HUES6 (cell line): ENCODE data around the gene DPM1.
A peak's percentile ranks its signal among the peaks of the same experiment; 100 is the strongest.

ENCODE experiments used
- H3K27ac ChIP-seq: 2 replicates; pipeline ENCODE4 v1.7.0; 2013; ENCODE audit warnings: low read depth, mild to moderate bottlenecking, low read length, inconsistent platforms
- H3K27me3 ChIP-seq: 2 replicates; pipeline ENCODE4 v1.6.1; 2013; ENCODE audit warnings: low read length; ENCODE audit not compliant: control insufficient read depth, insufficient read depth
- H3K36me3 ChIP-seq: 2 replicates; pipeline ENCODE4 v1.6.1; 2013; ENCODE audit warnings: low read length; ENCODE audit not compliant: control insufficient read depth, insufficient read depth
- H3K4me1 ChIP-seq: 2 replicates; pipeline ENCODE4 v1.6.1; 2013; ENCODE audit warnings: low read length; ENCODE audit not compliant: control insufficient read depth, insufficient read depth
- H3K4me3 ChIP-seq: 2 replicates; pipeline ENCODE4 v1.5.1; 2013; ENCODE audit warnings: low read depth, low read length
- H3K9ac ChIP-seq: one replicate; pipeline ENCODE4 v1.6.1; 2013; ENCODE audit warnings: mild to moderate bottlenecking, low read length
- H3K9me3 ChIP-seq: 2 replicates; pipeline ENCODE4 v1.6.1; 2013; ENCODE audit warnings: low read depth, low read length; ENCODE audit not compliant: control insufficient read depth, insufficient read depth

The DPM1 gene

DNA sequence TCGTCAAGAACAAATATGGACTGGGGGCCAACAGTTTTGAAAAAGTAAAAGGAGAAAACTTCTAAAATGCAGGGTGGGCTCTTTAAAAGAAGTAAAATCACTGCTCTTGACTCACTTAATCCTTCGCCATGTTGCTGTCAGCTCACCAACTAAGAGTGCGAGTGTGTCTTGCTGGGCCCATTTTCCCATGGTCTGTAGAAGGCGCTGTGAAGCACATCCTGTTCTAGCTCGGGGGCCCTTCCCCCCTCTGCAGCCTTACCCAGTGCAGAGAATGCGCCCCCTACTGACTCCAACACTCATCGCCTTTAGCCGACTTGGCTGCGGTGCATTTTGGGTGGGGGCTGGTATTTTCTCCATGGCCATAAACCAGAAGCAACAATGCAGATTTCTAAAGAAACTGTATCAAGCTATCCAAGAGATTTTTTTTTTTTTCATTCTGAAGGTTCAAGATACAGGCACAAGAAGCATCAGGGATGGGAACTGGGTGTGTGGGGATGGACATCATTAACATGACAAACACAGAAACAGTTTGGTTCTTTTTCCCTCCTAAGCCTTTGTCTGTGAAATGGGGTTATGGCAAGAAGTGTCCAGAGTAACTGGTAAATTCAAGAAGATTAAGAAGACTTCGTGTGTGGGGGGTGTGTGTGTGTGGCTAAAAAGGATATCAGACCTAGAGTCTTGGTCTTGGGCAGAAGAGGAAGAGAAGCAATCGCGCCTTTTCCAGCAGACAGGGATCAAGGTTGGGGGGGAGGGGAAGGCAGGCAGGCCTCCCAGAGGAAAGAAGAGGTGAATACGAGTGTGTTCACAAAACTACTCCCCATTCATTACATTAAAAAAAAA, 28.8 kb downstream of the DPM1 start:
- Histone ChIP-seq H3K9me3 (no peaks in the 10 kb centered on the region), H3K36me3 (peaks cover 76% of the 10 kb centered on the region), H3K4me3 (peak overlapping the region; percentile 89), H3K27me3 (no peaks in the 10 kb centered on the region), H3K4me1 (peaks cover 28% of the 10 kb centered on the region), H3K9ac (peak overlapping the region; percentile 93), H3K27ac (peak overlapping the region; percentile 93)

DNA sequence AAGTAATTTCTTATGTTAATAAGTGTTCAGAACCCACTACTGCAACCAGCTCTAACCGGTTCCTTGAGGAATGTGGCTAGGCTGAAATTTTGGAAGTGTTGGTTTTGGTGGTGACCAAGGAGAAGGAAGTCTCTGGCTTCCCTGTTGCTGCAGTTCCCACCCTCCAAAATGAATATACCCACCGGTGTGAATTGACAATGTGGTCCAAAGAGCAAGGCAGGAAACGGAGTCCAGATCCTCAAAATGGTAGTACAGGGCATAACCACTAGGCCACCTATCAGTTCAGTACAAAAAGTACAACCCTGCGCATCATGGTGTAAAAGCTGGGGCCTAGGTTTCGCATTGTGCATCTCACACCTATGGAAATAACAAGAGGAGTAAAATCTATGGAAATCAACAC, 29.9 kb downstream of the DPM1 start:
- Histone ChIP-seq H3K4me1 (peaks cover 28% of the 10 kb centered on the region), H3K4me3 (peak overlapping the region; percentile 89), H3K9ac (no peak overlapping the region), H3K27me3 (no peaks in the 10 kb centered on the region), H3K9me3 (no peaks in the 10 kb centered on the region), H3K36me3 (peaks cover 76% of the 10 kb centered on the region), H3K27ac (no peak overlapping the region)

DNA sequence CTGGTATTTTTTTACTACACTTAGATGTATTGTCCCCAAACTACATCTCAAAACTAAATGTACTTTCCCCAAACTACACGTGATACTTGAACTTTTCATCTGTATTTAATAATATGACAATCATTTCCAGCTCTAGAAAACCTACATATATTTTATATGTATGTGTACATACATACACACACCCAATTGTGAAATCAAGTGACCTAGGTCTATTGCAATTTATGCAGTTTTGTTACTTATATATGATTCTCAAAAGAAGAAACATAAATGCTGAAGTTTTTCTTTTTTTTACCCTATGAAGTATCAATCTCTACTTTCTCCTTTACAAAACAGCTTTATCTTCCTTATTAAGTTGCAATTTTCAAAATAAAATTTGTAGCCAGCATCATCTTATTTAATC, 31.8 kb downstream of the DPM1 start:
- Histone ChIP-seq H3K27me3 (no peaks in the 10 kb centered on the region), H3K9me3 (no peaks in the 10 kb centered on the region), H3K4me3 (no peak overlapping the region), H3K4me1 (peaks cover 30% of the 10 kb centered on the region), H3K36me3 (peaks cover 74% of the 10 kb centered on the region), H3K9ac (no peak overlapping the region), H3K27ac (no peak overlapping the region)

DNA sequence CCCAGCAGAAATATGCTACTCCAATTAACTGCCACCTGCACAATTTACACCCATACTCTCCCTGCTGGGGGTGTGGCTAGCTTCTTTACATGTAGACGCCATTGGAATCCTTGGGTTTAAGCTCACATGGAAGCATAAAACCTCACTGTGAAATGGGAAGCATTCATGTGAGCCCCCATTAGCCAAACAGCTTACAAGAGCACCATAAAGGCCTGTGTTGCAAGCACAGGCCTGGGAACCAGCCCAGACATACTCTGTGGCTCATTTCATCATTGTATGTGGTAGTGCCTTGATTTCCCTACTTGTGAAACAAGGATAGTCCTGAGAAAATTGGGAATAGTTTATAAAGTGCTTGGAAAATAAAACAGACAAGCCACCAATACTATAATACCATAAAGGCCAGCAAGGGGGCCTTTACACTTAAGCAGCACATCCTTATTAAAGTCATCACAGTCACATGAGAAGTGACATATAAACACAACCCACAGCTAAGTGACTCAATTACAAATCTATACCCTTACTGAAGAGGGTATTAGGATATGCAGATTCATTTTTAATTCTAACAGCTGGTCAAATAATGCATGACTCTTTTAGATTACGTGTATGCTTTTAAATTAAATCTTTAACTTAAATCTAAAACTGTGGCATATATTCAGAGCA, 33.9 kb downstream of the DPM1 start:
- H3K4me1 ChIP-seq = peaks cover 35% of the 10 kb centered on the region

DNA sequence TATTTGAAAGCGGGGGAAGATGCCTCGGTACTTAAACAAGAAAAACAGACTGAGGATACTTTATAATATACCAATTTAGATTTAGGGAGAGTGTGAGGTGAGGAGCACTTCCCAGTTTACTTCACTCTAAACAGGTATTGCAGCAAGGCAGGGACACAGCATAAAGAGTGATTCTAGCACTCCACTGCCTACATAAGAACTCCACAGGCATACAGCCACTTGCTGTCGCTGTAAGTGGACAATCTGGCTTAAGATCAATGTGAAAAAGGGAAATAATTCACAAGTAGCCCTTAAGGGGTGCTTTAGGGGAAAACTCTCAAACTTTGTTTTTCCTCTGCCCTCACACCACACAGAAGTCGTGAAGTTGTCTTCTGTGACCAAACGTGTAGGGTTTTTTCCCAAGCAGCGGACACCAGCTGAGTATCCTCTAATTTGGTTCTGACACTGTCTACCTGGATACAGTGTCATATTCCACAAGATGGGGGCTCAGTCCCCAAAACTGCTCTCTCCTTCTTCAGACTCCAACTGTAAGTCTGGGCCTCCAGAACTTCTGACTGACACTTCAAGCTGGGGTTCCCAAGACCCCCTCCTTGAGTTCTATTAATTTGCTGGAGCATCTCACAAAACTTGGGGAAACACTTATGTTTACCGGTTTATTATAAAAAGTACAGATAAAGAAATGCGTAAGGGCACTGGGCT, 36.4 kb downstream of the DPM1 start:
- H3K27ac ChIP-seq = no peak overlapping the region; the same call in 1 of the 2 replicates
- H3K4me1 ChIP-seq = peaks cover 29% of the 10 kb centered on the region
- no peak overlapping the region for H3K4me3 ChIP-seq
- no peaks in the 10 kb centered on the region for H3K27me3 ChIP-seq
- H3K9me3 ChIP-seq = no peaks in the 10 kb centered on the region
- H3K9ac ChIP-seq = no peak overlapping the region
- H3K36me3 ChIP-seq = peaks cover 84% of the 10 kb centered on the region

More for the DNA sequence above, 33.9 kb downstream of the DPM1 start:
- Histone ChIP-seq H3K4me3 (no peak overlapping the region), H3K9ac (no peak overlapping the region), H3K27ac (no peak overlapping the region), H3K36me3 (peaks cover 85% of the 10 kb centered on the region), H3K9me3 (no peaks in the 10 kb centered on the region), H3K27me3 (no peaks in the 10 kb centered on the region)

DNA sequence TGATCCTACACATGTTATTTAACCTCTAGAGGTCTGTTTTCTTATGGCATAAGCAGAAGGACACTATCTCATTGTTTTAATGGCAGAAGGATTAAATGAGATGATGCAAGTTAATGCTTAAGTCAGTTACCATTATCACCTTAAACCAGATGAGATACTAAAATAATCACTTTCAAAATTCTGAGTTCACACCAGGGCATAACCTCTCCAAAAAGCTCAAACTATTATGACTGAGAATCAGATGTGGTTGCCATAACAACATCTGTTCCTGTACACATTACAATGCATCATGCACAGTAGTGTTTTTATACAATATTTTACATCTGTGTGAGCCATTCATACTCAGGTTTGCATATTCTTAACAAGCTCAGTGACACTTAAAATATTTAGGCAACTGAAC, 37.3 kb downstream of the DPM1 start:
- peaks cover 85% of the 10 kb centered on the region for H3K36me3 ChIP-seq
- no peaks in the 10 kb centered on the region for H3K27me3 ChIP-seq
- H3K9ac ChIP-seq = no peak overlapping the region
- H3K27ac ChIP-seq = no peak overlapping the region
- no peak overlapping the region for H3K4me3 ChIP-seq
- H3K9me3 ChIP-seq = no peaks in the 10 kb centered on the region
- H3K4me1 ChIP-seq = peaks cover 33% of the 10 kb centered on the region

DNA sequence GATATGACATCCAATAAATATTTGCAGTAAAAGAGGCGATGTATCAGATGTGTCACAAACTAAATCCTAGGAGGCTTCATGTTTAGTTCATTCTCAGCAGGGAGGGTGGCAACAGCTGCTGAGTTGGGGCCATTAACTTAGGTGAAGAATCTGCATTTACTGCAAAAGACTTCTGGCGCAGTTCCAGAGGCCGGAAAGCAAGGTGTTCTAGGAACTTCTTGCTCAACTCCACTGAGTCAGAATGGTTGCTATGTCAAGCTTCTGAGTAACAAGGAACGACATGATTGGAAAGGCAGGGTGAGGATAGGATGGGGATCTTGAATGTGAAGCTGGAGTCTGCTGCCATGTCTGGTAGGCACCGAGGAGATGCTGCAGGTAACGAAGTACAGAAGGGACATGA, 38.8 kb downstream of the DPM1 start:
- peaks cover 39% of the 10 kb centered on the region for H3K4me1 ChIP-seq
- H3K27me3 ChIP-seq = no peaks in the 10 kb centered on the region
- no peak overlapping the region for H3K9ac ChIP-seq
- peaks cover 77% of the 10 kb centered on the region for H3K36me3 ChIP-seq
- H3K27ac ChIP-seq = no peak overlapping the region
- H3K4me3 ChIP-seq = no peak overlapping the region
- no peaks in the 10 kb centered on the region for H3K9me3 ChIP-seq

DNA sequence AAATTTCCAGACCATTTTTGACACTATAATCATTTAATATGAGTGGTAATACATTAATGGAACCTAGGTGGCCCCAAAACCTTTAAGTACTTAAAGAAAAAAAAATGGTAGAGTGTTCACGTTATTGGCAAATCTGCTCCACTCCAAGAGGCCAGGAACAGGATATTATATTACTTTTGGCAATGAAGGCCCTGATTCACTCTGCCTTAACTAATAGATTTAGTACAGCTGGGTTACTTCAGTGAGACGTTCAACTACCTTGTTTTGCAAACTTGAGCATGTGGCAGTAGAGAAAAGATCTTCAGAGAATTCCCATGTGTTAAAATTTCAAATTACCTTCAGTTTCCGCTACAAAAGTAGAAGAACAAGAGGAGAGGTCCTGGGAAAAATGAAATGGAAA, 39.9 kb downstream of the DPM1 start:
- Histone ChIP-seq H3K36me3 (peaks cover 77% of the 10 kb centered on the region), H3K27me3 (no peaks in the 10 kb centered on the region), H3K4me1 (peaks cover 50% of the 10 kb centered on the region), H3K9me3 (no peaks in the 10 kb centered on the region), H3K9ac (no peak overlapping the region), H3K27ac (no peak overlapping the region), H3K4me3 (no peak overlapping the region)

DNA sequence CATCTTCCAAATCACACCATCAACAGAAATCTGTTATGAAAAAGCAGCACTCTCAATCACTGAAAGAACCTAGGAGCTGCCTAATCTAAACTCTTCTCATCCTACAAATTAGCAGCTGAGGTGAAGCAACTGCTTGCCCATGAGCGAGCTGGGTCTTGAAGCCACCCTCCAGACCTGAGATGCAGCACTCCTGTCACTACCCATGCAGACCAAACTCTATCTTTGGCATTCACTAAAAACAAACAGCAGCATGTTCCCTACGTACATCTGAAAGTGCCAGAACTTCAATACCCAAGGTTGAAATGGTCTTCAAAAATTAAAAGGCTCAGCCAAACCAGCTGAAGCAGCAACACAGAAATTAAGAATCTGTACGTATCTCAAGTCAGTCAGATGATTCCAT, 41.4 kb downstream of the DPM1 start:
- no peak overlapping the region for H3K4me3 ChIP-seq
- H3K27ac ChIP-seq = no peak overlapping the region
- peaks cover 43% of the 10 kb centered on the region for H3K4me1 ChIP-seq
- H3K9me3 ChIP-seq = no peaks in the 10 kb centered on the region
- peaks cover 75% of the 10 kb centered on the region for H3K36me3 ChIP-seq
- H3K27me3 ChIP-seq = no peaks in the 10 kb centered on the region
- no peak overlapping the region for H3K9ac ChIP-seq

DNA sequence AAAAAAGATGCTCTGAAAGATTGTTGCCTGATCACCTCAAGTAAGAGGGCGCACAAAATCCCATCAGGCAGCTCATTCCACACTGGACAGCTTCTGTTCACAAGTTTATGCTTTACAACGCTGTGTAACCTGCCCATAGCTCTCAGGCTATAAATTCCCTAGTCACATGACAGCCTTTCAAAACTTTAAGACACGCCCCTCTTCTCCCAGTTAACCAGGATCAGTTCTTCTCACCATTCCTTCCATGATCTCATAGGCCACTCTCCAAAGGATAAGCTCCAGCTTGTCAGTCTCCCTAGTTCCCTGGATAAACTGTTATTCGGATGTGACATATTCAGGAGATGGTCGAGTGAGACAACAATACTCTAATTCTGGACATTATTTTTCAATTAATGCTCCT, 42.1 kb downstream of the DPM1 start:
- peaks cover 73% of the 10 kb centered on the region for H3K36me3 ChIP-seq
- H3K4me1 ChIP-seq = peaks cover 38% of the 10 kb centered on the region
- no peak overlapping the region for H3K9ac ChIP-seq
- no peak overlapping the region for H3K4me3 ChIP-seq
- no peaks in the 10 kb centered on the region for H3K27me3 ChIP-seq
- H3K9me3 ChIP-seq = no peaks in the 10 kb centered on the region
- no peak overlapping the region for H3K27ac ChIP-seq

DNA sequence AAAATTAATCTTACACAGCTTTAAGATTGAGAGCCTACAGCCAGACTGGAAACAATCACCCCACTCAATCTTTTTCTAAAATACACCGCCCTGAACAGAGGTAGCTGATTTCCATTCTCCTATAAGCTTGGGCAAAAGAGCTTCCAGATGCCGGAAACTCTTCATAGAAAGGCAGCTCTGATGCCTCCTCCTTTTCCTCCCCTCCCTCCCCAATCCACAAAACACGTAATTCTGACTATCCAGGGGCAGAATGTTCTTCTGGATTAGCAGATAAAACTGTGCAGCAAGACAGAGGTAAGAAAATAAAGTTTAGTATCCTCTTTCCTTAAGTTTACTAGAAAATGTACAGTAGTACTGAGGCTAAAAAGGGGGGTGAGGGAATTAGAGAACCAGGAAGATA, 42.9 kb downstream of the DPM1 start:
- Histone ChIP-seq H3K27ac (no peak overlapping the region), H3K4me3 (no peak overlapping the region), H3K9me3 (no peaks in the 10 kb centered on the region), H3K36me3 (peaks cover 71% of the 10 kb centered on the region), H3K9ac (no peak overlapping the region), H3K4me1 (peaks cover 36% of the 10 kb centered on the region), H3K27me3 (no peaks in the 10 kb centered on the region)
